ENCODE results near the gene SHLD2. TPM values are rescaled to one million over a fixed set of nuclear protein-coding genes. Genes with fewer than 3 reads are reported as not detected.

Gene SHLD2
- total RNA-seq, 1 experiment from 2014 or later: 15.9 TPM

- no TSS peak for BruUV-seq (replicated peaks)
- Histone ChIP-seq H3K4me1 (replicated peaks; ENCODE audit: insufficient read depth) (no peaks in the 10 kb centered on the region), H3K4me3 (no peak overlapping the region), H4K20me1 (ENCODE audit: insufficient read depth) (no peaks in the 10 kb centered on the region), H2AFZ (no peak overlapping the region), H3K9me3 (ENCODE audit: insufficient read depth, low read depth) (no peaks in the 10 kb centered on the region), H3K27me3 (ENCODE audit: insufficient read depth, low read depth) (no peaks in the 10 kb centered on the region), H3K36me3 (ENCODE audit: low read depth) (no peaks in the 10 kb centered on the region; the same call in 1 of the 2 replicates), H3K27ac (no peak overlapping the region), H3K4me2 (no peak overlapping the region), H3F3A (ENCODE audit: insufficient read depth, low read depth) (no peaks in the 10 kb centered on the region), H3K79me2 (ENCODE audit: low read depth) (no peaks in the 10 kb centered on the region), H3K9me2 (ENCODE audit: insufficient read depth) (no peaks in the 10 kb centered on the region)
- TF ChIP-seq CTCF (conservative IDR thresholded peaks at IDR 0.05) (no peak), EZH2 (IDR thresholded peaks at IDR 0.05; ENCODE audit: low read depth) (no peak)
- CTCF ChIA-PET: no interaction called here
- intact Hi-C loops (cut with micrococcal nuclease; ENCODE audit: unreplicated experiment): no loop called here
- no peak for DNase-seq
- POLR2A ChIA-PET (ENCODE audit: unreplicated experiment): no interaction called here
Observed at GRCh38 chr10:87053577-87054181, 41.3 kb upstream of the SHLD2 start.

- Histone ChIP-seq H3K79me2 (ENCODE audit: low read depth) (no peaks in the 10 kb centered on the region), H3K9me2 (ENCODE audit: insufficient read depth) (no peaks in the 10 kb centered on the region), H2AFZ (no peak overlapping the region), H4K20me1 (ENCODE audit: insufficient read depth) (no peaks in the 10 kb centered on the region), H3K27ac (no peak overlapping the region), H3K27me3 (ENCODE audit: insufficient read depth, low read depth) (no peaks in the 10 kb centered on the region), H3K4me2 (no peak overlapping the region), H3K4me1 (replicated peaks; ENCODE audit: insufficient read depth) (no peaks in the 10 kb centered on the region), H3K4me3 (no peak overlapping the region), H3K9me3 (ENCODE audit: insufficient read depth, low read depth) (no peaks in the 10 kb centered on the region), H3K36me3 (ENCODE audit: low read depth) (peaks cover 8% of the 10 kb centered on the region), H3F3A (ENCODE audit: insufficient read depth, low read depth) (no peaks in the 10 kb centered on the region)
- BruUV-seq (replicated peaks): no TSS peak
- intact Hi-C loops (cut with micrococcal nuclease; ENCODE audit: unreplicated experiment): no loop called here
- no peak for DNase-seq
- TF ChIP-seq EZH2 (IDR thresholded peaks at IDR 0.05; ENCODE audit: low read depth) (no peak), CTCF (conservative IDR thresholded peaks at IDR 0.05) (no peak)
- CTCF ChIA-PET: no interaction called here
- POLR2A ChIA-PET (ENCODE audit: unreplicated experiment): no interaction called here
Observed at GRCh38 chr10:87054373-87055295, 40.4 kb upstream of the SHLD2 start.

- no peak overlapping the region for H3K27ac ChIP-seq
- CTCF ChIA-PET: no interaction called here
- H3K9me2 ChIP-seq (ENCODE audit: insufficient read depth): no peaks in the 10 kb centered on the region
- H3K79me2 ChIP-seq (ENCODE audit: low read depth): no peaks in the 10 kb centered on the region
- no peaks in the 10 kb centered on the region for H4K20me1 ChIP-seq (ENCODE audit: insufficient read depth)
- POLR2A ChIA-PET (ENCODE audit: unreplicated experiment): no interaction called here
- no peaks in the 10 kb centered on the region for H3K27me3 ChIP-seq (ENCODE audit: insufficient read depth, low read depth)
- no peak for TF ChIP-seq EZH2 (IDR thresholded peaks at IDR 0.05; ENCODE audit: low read depth)
- TF ChIP-seq CTCF (conservative IDR thresholded peaks at IDR 0.05): no peak
- no peaks in the 10 kb centered on the region for H3F3A ChIP-seq (ENCODE audit: insufficient read depth, low read depth)
- intact Hi-C loops (cut with micrococcal nuclease; ENCODE audit: unreplicated experiment): no loop called here
- H2AFZ ChIP-seq: no peak overlapping the region
- H3K4me1 ChIP-seq (replicated peaks; ENCODE audit: insufficient read depth): no peaks in the 10 kb centered on the region
- no peak for DNase-seq
- H3K36me3 ChIP-seq (ENCODE audit: low read depth): peaks cover 18% of the 10 kb centered on the region
- H3K9me3 ChIP-seq (ENCODE audit: insufficient read depth, low read depth): no peaks in the 10 kb centered on the region
- no peak overlapping the region for H3K4me2 ChIP-seq
- BruUV-seq (replicated peaks): no TSS peak
- H3K4me3 ChIP-seq: no peak overlapping the region
Observed at GRCh38 chr10:87058171-87058570, 36.8 kb upstream of the SHLD2 start.
